ENCODE measurements around the gene PAGE2B. TPM values are rescaled to one million over a fixed set of nuclear protein-coding genes. Genes with fewer than 3 reads are reported as not detected.
"Not testable (repeated sequence)": the region's sequence is repeated elsewhere in the genome, so short reads cannot be mapped to it uniquely, and the experiment has no call there.

Gene PAGE2B
- total RNA-seq, 1 experiment from 2014 or later, result not detected

GRCh38 chrX:55072286-55072685 lies 2.5 kb upstream of the PAGE2B start:
- H3K36me3 ChIP-seq (replicated peaks; ENCODE audit: control insufficient read depth, insufficient read depth, low read length), result no peaks in the 10 kb centered on the region
- no peaks in the 10 kb centered on the region for H3K27me3 ChIP-seq (ENCODE audit: control insufficient read depth, insufficient read depth, low read length)
- no peak for DNase-seq
- no peak overlapping the region for H3K4me3 ChIP-seq (ENCODE audit: insufficient read depth, low read depth, low read length)

DNA sequence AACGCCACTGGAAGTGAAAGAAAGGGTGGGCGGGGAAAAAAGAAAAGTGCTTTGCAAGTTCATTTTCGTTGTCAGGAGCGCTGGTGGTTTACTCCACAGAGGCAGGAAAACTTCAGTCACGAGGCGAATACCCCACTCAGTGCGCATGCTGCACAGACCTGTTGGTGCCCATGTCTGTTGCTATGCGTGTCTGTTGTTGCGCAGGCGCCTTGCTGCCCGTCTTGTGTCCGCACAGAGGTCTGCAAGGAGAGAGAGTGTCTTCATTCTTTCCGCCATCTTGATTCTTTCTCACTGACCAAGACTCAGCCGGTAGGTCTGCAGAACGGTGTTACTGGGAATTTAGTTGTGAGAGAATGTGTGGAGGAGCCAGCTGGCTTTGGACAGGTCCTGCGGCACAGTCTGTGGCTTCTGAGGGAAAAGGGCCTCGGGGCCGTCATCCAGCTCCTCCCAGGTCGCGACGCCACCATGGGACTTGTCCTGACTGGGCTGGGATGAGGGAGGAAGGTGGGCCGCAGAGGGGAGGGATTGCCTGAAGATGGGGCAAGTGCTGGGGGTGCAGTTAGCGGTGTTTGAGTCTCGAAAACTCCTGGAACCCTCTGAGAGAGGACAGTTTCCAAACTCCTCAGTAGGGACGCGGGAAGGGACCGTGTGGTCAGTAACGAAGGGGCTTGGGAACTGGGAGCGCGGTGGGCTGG lies 14.1 kb downstream of the PAGE2B start, which contains the start of gene PAGE2:
TSS of gene PAGE2 (plus strand) at position 224 of the 695 bp plus-strand sequence. CDS start 1,003 bp downstream, outside the sequence.
- DNase-seq, result no peak
- H3K36me3 ChIP-seq (replicated peaks; ENCODE audit: control insufficient read depth, insufficient read depth, low read length), result no peaks in the 10 kb centered on the region
- no peaks in the 10 kb centered on the region for H3K27me3 ChIP-seq (ENCODE audit: control insufficient read depth, insufficient read depth, low read length)
- H3K4me3 ChIP-seq (ENCODE audit: insufficient read depth, low read depth, low read length), result no peak within 1 kb of the TSS

DNA sequence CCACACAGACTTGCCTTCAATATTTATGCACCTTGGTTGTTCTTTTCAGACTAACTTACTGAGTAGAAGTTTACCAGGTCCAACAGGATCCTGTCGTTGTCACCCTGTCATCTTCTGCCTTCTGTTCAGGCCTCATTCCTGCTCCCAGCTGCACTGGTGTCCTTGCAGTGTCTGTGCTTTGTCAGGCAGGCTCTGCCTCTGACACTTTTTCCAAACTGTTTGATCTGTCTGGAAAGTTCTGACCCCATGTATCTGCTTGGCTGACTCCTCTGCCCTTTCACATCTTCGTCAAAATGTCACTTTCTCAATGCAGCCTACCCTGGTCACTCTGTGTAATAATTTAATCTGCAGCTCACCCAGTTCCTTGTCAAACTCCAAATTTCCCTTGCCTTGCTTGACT lies 23.9 kb downstream of the PAGE2B start:
- no peaks in the 10 kb centered on the region for H3K36me3 ChIP-seq (replicated peaks; ENCODE audit: control insufficient read depth, insufficient read depth, low read length)
- H3K4me3 ChIP-seq (ENCODE audit: insufficient read depth, low read depth, low read length), result no peak overlapping the region
- DNase-seq, result no peak
- no peaks in the 10 kb centered on the region for H3K27me3 ChIP-seq (ENCODE audit: control insufficient read depth, insufficient read depth, low read length)

GRCh38 chrX:55099162-55099561 lies 24.3 kb downstream of the PAGE2B start:
- no peaks in the 10 kb centered on the region for H3K27me3 ChIP-seq (ENCODE audit: control insufficient read depth, insufficient read depth, low read length)
- H3K36me3 ChIP-seq (replicated peaks; ENCODE audit: control insufficient read depth, insufficient read depth, low read length), result no peaks in the 10 kb centered on the region
- no peak for DNase-seq
- H3K4me3 ChIP-seq (ENCODE audit: insufficient read depth, low read depth, low read length), result no peak overlapping the region

DNA sequence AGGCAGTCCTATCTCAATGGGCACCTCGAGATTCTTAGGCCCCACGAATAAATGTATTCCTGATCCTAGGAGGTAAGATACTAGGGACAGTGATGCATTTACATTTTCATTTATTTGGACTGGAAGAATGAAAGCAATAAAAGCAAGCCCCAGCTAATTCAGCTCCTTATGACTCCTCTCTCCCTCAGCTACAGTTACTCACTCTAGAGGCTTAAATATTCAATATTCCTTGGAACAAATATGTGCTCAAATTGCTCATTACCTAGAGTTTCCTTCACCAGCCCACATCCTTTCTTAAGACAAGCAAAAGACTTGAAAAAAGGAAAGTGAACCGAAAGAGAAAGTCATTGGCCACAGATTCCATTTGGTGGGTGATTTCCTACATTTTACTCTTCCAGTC lies 27.9 kb downstream of the PAGE2B start:
- Histone ChIP-seq H3K36me3 (replicated peaks; ENCODE audit: control insufficient read depth, insufficient read depth, low read length) (no peaks in the 10 kb centered on the region), H3K4me3 (ENCODE audit: insufficient read depth, low read depth, low read length) (no peak overlapping the region), H3K27me3 (ENCODE audit: control insufficient read depth, insufficient read depth, low read length) (no peaks in the 10 kb centered on the region)
- no peak for DNase-seq

DNA sequence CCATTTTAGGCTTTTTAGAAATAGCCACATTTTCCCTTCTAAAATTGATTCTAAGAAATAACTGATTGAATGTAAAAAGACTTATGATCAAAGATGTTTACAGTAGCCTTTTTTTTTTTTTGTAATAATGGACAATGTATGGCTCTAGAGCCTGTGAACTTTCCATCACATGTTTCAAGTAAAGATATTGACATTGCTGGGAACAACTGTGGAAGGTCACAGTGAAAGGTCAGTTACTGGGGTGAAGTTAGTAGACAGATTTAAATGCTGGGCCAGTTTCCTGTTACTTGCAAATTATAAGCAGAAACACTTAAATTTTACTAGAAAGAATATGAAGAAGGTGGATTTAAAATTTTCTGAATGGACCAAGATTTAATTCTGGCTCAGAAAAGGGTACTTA lies 32.4 kb downstream of the PAGE2B start:
- no peak for DNase-seq
- H3K27me3 ChIP-seq (ENCODE audit: control insufficient read depth, insufficient read depth, low read length), result no peaks in the 10 kb centered on the region
- H3K4me3 ChIP-seq (ENCODE audit: insufficient read depth, low read depth, low read length), result no peak overlapping the region

DNA sequence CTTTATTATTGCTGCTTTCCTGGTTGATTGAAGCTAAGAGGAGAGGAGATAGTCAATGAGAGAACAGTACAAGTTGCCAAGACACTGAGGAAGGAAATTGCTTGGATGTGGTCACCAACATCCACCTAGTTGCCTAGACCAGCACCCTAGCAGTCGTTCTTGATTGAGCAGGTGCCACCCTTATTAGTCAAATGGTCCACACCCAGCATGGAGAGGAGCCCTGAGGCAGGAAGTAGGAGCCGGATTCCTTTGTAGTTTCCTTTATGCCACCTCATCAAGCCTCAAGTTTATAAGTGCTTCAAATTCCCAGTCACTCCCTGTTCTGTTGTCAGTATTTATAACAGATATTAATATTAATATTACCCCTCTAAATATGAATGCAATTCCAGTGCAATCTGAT lies 33.1 kb downstream of the PAGE2B start:
- DNase-seq, result no peak
- Histone ChIP-seq H3K4me3 (ENCODE audit: insufficient read depth, low read depth, low read length) (no peak overlapping the region), H3K27me3 (ENCODE audit: control insufficient read depth, insufficient read depth, low read length) (no peaks in the 10 kb centered on the region), H3K36me3 (replicated peaks; ENCODE audit: control insufficient read depth, insufficient read depth, low read length) (no peaks in the 10 kb centered on the region)

More for the DNA sequence above, 32.4 kb downstream of the PAGE2B start:
- H3K36me3 ChIP-seq (replicated peaks; ENCODE audit: control insufficient read depth, insufficient read depth, low read length), result no peaks in the 10 kb centered on the region

DNA sequence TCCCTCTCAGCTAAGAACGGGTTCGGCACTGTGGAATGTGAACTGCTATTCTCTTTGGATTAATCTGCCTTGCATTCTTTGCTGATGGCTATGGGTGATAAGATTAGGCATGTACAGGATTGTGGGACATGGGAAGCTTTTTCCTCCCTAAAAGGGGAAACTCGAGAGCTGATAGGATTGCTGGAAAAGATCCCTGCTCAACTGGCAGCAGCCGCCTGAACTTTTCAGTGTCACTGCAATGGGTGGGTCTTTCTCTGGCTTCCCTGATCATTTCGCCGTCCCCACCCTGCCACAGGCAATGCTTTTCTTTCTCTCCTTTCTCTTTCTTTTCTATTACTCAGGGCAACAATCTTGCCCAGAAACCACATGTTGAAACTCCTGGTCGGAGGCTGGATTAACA lies 34.5 kb downstream of the PAGE2B start:
- Histone ChIP-seq H3K4me3 (ENCODE audit: insufficient read depth, low read depth, low read length) (no peak overlapping the region), H3K36me3 (replicated peaks; ENCODE audit: control insufficient read depth, insufficient read depth, low read length) (no peaks in the 10 kb centered on the region), H3K27me3 (ENCODE audit: control insufficient read depth, insufficient read depth, low read length) (no peaks in the 10 kb centered on the region)
- no peak for DNase-seq

DNA sequence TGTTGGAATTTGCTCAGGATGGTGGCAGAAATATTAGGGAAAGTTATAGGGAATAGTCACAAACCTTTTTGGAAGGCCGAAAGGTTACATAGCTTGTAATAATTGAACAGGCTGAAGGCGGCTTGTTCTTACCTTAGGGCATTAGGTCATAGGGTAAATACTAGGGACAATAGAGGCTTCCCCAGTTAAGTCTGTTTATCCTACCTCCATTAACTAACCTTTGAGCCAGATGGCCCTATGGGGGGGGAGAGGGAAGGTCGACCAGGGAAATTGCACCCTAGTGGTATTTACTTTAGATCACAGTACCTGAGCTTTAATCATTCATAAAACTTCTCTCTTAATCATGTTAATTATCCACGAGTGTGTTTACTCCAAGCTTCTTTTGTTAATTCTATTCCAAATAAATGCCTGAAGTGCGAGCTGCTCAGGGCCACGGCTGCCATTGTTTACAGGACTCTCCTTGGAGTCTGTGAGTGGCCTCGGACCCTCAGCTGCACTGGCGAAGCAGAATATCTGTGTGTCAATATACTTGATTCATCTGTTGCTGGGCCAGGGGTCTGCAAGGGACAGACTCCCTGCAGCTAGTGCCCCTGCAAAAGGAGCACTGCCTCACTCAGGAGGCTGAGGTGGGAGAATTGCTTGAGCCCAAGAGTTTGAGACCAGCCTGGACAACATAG lies 36.9 kb downstream of the PAGE2B start:
- H3K4me3 ChIP-seq (ENCODE audit: insufficient read depth, low read depth, low read length), result no peak overlapping the region
- no peaks in the 10 kb centered on the region for H3K27me3 ChIP-seq (ENCODE audit: control insufficient read depth, insufficient read depth, low read length)
- no peak for DNase-seq
- H3K36me3 ChIP-seq (replicated peaks; ENCODE audit: control insufficient read depth, insufficient read depth, low read length), result no peaks in the 10 kb centered on the region

DNA sequence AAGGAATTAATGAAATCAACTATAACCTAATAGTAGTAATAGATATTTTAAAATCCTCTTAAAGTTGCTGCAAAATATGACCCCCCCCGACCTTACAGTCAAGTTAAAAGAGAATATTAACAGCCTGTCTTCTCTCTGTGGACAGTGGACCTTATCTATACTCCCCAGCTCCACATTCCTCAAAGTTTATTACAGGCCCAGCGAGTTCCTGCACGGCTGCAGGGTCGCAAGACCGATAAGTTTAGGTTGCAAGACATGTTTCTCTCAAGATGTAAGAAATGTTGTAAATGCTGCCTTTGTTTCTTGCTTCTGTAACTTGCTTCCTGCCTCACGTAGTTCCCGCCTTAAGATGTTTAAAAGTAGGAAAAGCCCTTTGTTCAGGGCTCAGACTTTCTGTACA lies 41.8 kb downstream of the PAGE2B start:
- H3K36me3 ChIP-seq (replicated peaks; ENCODE audit: control insufficient read depth, insufficient read depth, low read length); DNase-seq; H3K4me3 ChIP-seq (ENCODE audit: insufficient read depth, low read depth, low read length); H3K27me3 ChIP-seq (ENCODE audit: control insufficient read depth, insufficient read depth, low read length): not testable (repeated sequence)

GRCh38 chrX:55118574-55118973 lies 43.7 kb downstream of the PAGE2B start:
- Histone ChIP-seq H3K4me3 (ENCODE audit: insufficient read depth, low read depth, low read length) (no peak overlapping the region), H3K36me3 (replicated peaks; ENCODE audit: control insufficient read depth, insufficient read depth, low read length) (no peaks in the 10 kb centered on the region), H3K27me3 (ENCODE audit: control insufficient read depth, insufficient read depth, low read length) (no peaks in the 10 kb centered on the region)
- DNase-seq, result no peak

- Histone ChIP-seq H3K36me3 (replicated peaks; ENCODE audit: control insufficient read depth, insufficient read depth, low read length) (no peaks in the 10 kb centered on the region), H3K27me3 (ENCODE audit: control insufficient read depth, insufficient read depth, low read length) (no peaks in the 10 kb centered on the region), H3K4me3 (ENCODE audit: insufficient read depth, low read depth, low read length) (no peak overlapping the region)
- DNase-seq, result no peak
These were observed 44.4 kb downstream of the PAGE2B start for GRCh38 chrX:55119271-55119670.

GRCh38 chrX:55119712-55120111 lies 44.9 kb downstream of the PAGE2B start:
- DNase-seq, result no peak
- Histone ChIP-seq H3K36me3 (replicated peaks; ENCODE audit: control insufficient read depth, insufficient read depth, low read length) (no peaks in the 10 kb centered on the region), H3K4me3 (ENCODE audit: insufficient read depth, low read depth, low read length) (no peak overlapping the region), H3K27me3 (ENCODE audit: control insufficient read depth, insufficient read depth, low read length) (no peaks in the 10 kb centered on the region)

GRCh38 chrX:55120761-55121358 lies 46.0 kb downstream of the PAGE2B start:
- Histone ChIP-seq H3K36me3 (replicated peaks; ENCODE audit: control insufficient read depth, insufficient read depth, low read length) (no peaks in the 10 kb centered on the region), H3K4me3 (ENCODE audit: insufficient read depth, low read depth, low read length) (no peak overlapping the region), H3K27me3 (ENCODE audit: control insufficient read depth, insufficient read depth, low read length) (no peaks in the 10 kb centered on the region)
- no peak for DNase-seq

DNA sequence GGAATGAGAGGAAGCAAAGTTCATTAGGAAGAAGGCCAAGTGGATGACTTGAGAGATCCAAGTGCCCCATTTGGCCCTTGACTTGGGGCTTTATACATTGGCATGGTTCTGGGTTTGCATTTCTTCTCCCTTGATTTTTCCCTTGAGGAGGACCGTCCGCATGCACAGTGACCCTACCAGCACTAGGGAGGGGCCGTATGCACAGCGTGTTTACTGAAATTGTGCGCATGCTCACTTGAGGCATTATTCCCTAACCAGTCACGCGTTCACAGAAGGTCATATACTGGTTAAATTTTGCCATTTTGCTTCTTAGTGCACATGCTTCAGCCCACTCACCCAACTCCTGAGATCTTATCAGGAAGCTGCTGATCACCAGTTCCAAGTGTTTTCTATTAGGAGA lies 49.1 kb downstream of the PAGE2B start:
- no peak for DNase-seq
- Histone ChIP-seq H3K36me3 (replicated peaks; ENCODE audit: control insufficient read depth, insufficient read depth, low read length) (no peaks in the 10 kb centered on the region), H3K27me3 (ENCODE audit: control insufficient read depth, insufficient read depth, low read length) (no peaks in the 10 kb centered on the region), H3K4me3 (ENCODE audit: insufficient read depth, low read depth, low read length) (no peak overlapping the region)

Measured in H7 (cell line).